OCI-LY1 (cell line): ENCODE results near the gene LTBP1.

Source experiments
- H2AFZ ChIP-seq: fragments of 200-600 bp; sonication (generic), shearing (Covaris generic); 2 replicates; pipeline ENCODE4 v1.6.0; 2014; ENCODE audit warnings: antibody characterized with exemption, mild to moderate bottlenecking, low read length
- H3F3A ChIP-seq: fragments of 200-600 bp; sonication (generic), shearing (Covaris generic); 2 replicates; pipeline ENCODE4 v1.6.0; 2014; ENCODE audit warnings: mild to moderate bottlenecking, antibody characterized with exemption, low read length, moderate library complexity; ENCODE audit not compliant: insufficient read depth
- H3K27ac ChIP-seq: fragments of 200-600 bp; sonication (generic); 2 replicates; pipeline ENCODE4 v1.5.1; 2014; ENCODE audit warnings: low read length, mixed run types, mild to moderate bottlenecking, low read depth; ENCODE audit not compliant: poor library complexity, severe bottlenecking
- H3K27me3 ChIP-seq: fragments of 200-600 bp; sonication (generic); 2 replicates; pipeline ENCODE4 v1.6.0; 2014; ENCODE audit warnings: antibody characterized with exemption, mild to moderate bottlenecking, low read length, moderate library complexity; ENCODE audit not compliant: insufficient read depth
- H3K36me3 ChIP-seq: fragments of 200-600 bp; sonication (generic); 2 replicates; pipeline ENCODE4 v1.6.1; 2014; ENCODE audit warnings: mild to moderate bottlenecking, antibody characterized with exemption, low read length, moderate library complexity, mixed read lengths; ENCODE audit not compliant: insufficient read depth
- H3K4me1 ChIP-seq: fragments of 200-600 bp; sonication (generic); 2 replicates; pipeline ENCODE4 v1.5.1; 2014; ENCODE audit warnings: mild to moderate bottlenecking, low read length, moderate library complexity; ENCODE audit not compliant: insufficient read depth, severe bottlenecking
- H3K4me2 ChIP-seq: fragments of 200-600 bp; sonication (generic), shearing (Covaris generic); 2 replicates; pipeline ENCODE4 v1.6.1; 2014; ENCODE audit warnings: low read length
- H3K4me3 ChIP-seq: fragments of 200-600 bp; sonication (generic); 2 replicates; pipeline ENCODE4 v1.5.1; 2014; ENCODE audit warnings: low read length, low read depth, mild to moderate bottlenecking, mixed read lengths; ENCODE audit not compliant: poor library complexity, severe bottlenecking
- H3K79me2 ChIP-seq: fragments of 200-600 bp; shearing (Covaris generic); 2 replicates; pipeline ENCODE4 v1.6.1; 2016; ENCODE audit warnings: mixed run types, low read length, mixed read lengths; ENCODE audit not compliant: insufficient read depth
- H3K9ac ChIP-seq: fragments of 200-600 bp; sonication (generic), shearing (Covaris generic); 2 replicates; pipeline ENCODE4 v1.6.1; 2014; ENCODE audit warnings: mild to moderate bottlenecking, low read length, mixed read lengths
- H3K9me2 ChIP-seq: fragments of 200-600 bp; sonication (generic), shearing (Covaris generic); 2 replicates; pipeline ENCODE4 v1.6.1; 2014; ENCODE audit warnings: low read depth, mild to moderate bottlenecking, low read length, mixed read lengths
- H3K9me3 ChIP-seq: fragments of 200-600 bp; shearing (Covaris generic); 2 replicates; pipeline ENCODE4 v1.6.1; 2014; ENCODE audit warnings: low read length, mixed read lengths
- H4K20me1 ChIP-seq: fragments of 200-600 bp; sonication (generic), shearing (Covaris generic); 2 replicates; pipeline ENCODE4 v1.6.0; 2016; ENCODE audit warnings: mild to moderate bottlenecking, low read length; ENCODE audit not compliant: insufficient read depth
- CTCF ChIP-seq: fragments of 200-600 bp; sonication (generic), shearing (Covaris generic); IDR thresholded peaks from 2 replicates; pipeline ENCODE4 v1.5.1; 2017; ENCODE audit warnings: mild to moderate bottlenecking, antibody characterized with exemption, low read length, moderate library complexity, mixed read lengths
- EZH2 ChIP-seq: fragments of 200-600 bp; sonication (generic), shearing (Covaris generic); IDR thresholded peaks from 2 replicates; pipeline ENCODE4 v1.8.0; 2017; ENCODE audit warnings: borderline replicate concordance, mixed run types, mild to moderate bottlenecking, antibody characterized with exemption, low read length, moderate library complexity, mixed read lengths

The LTBP1 gene

DNA sequence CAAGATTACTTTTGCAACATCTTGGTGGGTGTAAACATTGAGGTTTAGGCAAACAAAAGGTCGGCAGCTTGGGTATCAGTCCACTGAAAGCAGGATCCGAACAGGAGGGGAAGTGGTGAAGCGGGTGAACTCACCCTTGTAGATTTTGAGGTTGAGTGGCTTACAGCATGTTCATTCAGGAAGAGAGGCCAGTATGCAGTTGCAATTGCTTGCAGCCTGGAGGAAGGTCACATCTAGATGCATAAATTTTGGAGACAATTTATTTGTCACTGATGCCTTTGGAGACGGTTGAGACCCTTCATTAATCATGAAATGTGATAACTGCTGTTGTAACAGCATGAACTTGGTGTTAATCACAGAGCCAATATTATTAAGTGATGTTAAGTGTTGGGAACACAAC is 131.1 kb downstream of the LTBP1 start:
- no peak for TF ChIP-seq CTCF
- no peak for TF ChIP-seq EZH2
- H3K27me3 ChIP-seq, result no peaks in the 10 kb centered on the region
- H3K27ac ChIP-seq, result peak overlapping the region; percentile 90
- no peak overlapping the region for H2AFZ ChIP-seq
- H3F3A ChIP-seq, result peaks cover 6% of the 10 kb centered on the region; the same call in 1 of the 2 replicates
- no peaks in the 10 kb centered on the region for H3K9me2 ChIP-seq
- peak overlapping the region; percentile 55 for H3K9ac ChIP-seq
- H4K20me1 ChIP-seq, result no peaks in the 10 kb centered on the region
- H3K4me3 ChIP-seq, result peak overlapping the region; percentile 22
- H3K4me1 ChIP-seq, result peaks cover 99% of the 10 kb centered on the region
- peak overlapping the region; percentile 51 for H3K4me2 ChIP-seq
- H3K9me3 ChIP-seq, result no peaks in the 10 kb centered on the region
- H3K79me2 ChIP-seq, result peaks cover 8% of the 10 kb centered on the region; the same call in 1 of the 2 replicates
- peaks cover 27% of the 10 kb centered on the region for H3K36me3 ChIP-seq

DNA sequence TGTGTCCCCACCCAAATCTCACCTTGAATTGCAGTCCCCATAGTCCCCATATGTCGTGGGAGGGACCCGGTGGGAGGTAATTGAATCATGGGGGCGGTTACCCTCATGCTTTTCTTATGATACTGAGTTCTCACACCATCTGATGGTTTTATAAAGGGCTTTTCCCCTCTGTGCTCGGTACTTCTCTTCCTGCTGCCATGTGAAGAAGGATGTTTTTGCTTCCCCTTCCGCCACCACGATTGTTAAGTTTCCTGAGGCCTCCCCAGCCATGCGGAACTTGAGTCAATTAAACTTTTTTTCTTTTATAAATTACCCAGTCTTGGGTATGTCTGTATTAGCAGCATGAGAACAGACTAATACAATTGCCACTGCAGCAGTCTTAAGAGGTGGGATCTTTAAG is 134.9 kb downstream of the LTBP1 start:
- Histone ChIP-seq H3K79me2 (peaks cover 10% of the 10 kb centered on the region), H2AFZ (no peak overlapping the region), H3K36me3 (peaks cover 39% of the 10 kb centered on the region), H3K9ac (peak overlapping the region; percentile 58), H3F3A (peaks cover 6% of the 10 kb centered on the region; the same call in 1 of the 2 replicates), H3K4me1 (peaks cover 100% of the 10 kb centered on the region), H3K4me3 (peak overlapping the region; percentile 36), H3K27ac (peak overlapping the region; percentile 99), H3K4me2 (peak overlapping the region; percentile 51), H4K20me1 (no peaks in the 10 kb centered on the region), H3K9me3 (no peaks in the 10 kb centered on the region), H3K9me2 (no peaks in the 10 kb centered on the region), H3K27me3 (no peaks in the 10 kb centered on the region)
- TF ChIP-seq CTCF, result no peak

DNA sequence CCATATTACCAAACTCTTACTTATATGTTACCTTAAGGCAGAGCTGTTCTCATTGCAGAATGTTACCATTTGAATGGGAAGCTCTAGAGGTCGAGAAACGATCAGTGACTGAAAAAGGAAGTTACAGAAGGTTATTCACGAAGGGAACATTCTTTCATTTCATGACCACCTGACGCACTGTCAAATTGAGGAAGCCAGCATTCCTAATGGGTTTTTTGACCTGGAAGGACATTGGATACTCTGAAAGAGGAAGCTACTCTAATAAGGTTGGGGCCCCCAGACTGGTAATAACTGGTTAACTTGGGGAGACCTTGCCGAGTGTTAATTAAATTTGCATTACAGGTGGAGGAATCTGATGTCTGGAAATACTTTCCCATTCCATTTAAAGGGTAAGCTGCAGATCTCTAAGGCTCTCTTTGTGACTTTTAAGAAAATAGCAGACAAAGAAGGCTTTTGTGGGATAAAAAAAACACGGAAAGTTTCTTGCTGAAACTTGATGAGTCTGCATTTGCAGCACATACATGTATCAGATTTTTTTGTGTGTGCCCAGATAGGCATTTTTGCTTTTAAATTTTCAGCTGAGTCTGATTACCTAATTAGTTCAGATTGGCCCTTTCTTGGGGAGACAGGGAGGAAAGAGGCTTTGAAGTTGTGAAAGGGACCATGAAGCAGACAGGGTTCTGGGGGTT is 137.1 kb downstream of the LTBP1 start:
- H3K4me3 ChIP-seq, result peak overlapping the region; percentile 2
- peaks cover 84% of the 10 kb centered on the region for H3K4me1 ChIP-seq
- H3F3A ChIP-seq, result peaks cover 6% of the 10 kb centered on the region; the same call in 1 of the 2 replicates
- peak overlapping the region; percentile 99 for H3K27ac ChIP-seq
- peaks cover 48% of the 10 kb centered on the region for H3K36me3 ChIP-seq
- no peaks in the 10 kb centered on the region for H3K9me3 ChIP-seq
- no peaks in the 10 kb centered on the region for H3K27me3 ChIP-seq
- TF ChIP-seq EZH2 (no peak), CTCF (no peak)
- peak overlapping the region; percentile 63 for H3K4me2 ChIP-seq
- no peaks in the 10 kb centered on the region for H3K9me2 ChIP-seq
- H3K9ac ChIP-seq, result peak overlapping the region; percentile 44
- H2AFZ ChIP-seq, result no peak overlapping the region
- H3K79me2 ChIP-seq, result peaks cover 5% of the 10 kb centered on the region; the same call in 1 of the 2 replicates
- H4K20me1 ChIP-seq, result no peaks in the 10 kb centered on the region
